SK-N-SH (cell line): Measurements from ENCODE around the gene COL12A1. TPM values are rescaled to one million over a fixed set of nuclear protein-coding genes. Genes with fewer than 3 reads are reported as not detected.

ENCODE experiments used
- CTCF ChIA-PET: fragments of 300-600, 350-600 bp; formaldehyde crosslinking; extraction: SDS; loops from one replicate; lab custom pipeline; 2021; lab: Yijun Ruan, JAX
- POLR2A ChIA-PET: fragments of 350-600 bp; sonication (Branson Sonifier 250); formaldehyde crosslinking; extraction: SDS; loops from one replicate; lab custom pipeline; 2020; ENCODE audit warnings: antibody characterized with exemption, inconsistent platforms; lab: Yijun Ruan, JAX
- DNase-seq: peaks from one replicate; pipeline ENCODE4 v3.0.0; 2012
- H2AFZ ChIP-seq: fragments of 200-600 bp; sonication (generic); 2 replicates; pipeline ENCODE4 v1.8.1; 2016; ENCODE audit warnings: antibody characterized with exemption, mild to moderate bottlenecking, low read depth
- H3F3A ChIP-seq: fragments of 200-600 bp; sonication (generic); replicated peaks from 2 replicates; pipeline ENCODE3; 2016; ENCODE audit warnings: antibody characterized with exemption, mild to moderate bottlenecking; ENCODE audit not compliant: insufficient read depth
- H3K27ac ChIP-seq, 2 experiments: fragments of 200-500 bp in 1 of 2; fragments of 200-600 bp in 1 of 2; sonication (Bioruptor generic) in 1 of 2; sonication (generic), shearing (Covaris generic) in 1 of 2; 2 replicates each; pipeline versions ENCODE4 v1.5.1 to v1.6.1; 2014 to 2016; ENCODE audit warnings: low read depth in 2 of 2, inconsistent platforms in 1 of 2, low read length in 1 of 2, mild to moderate bottlenecking in 1 of 2, mixed read lengths in 1 of 2
- H3K27me3 ChIP-seq: fragments of 200-600 bp; sonication (generic), shearing (Covaris generic); 2 replicates; pipeline ENCODE4 v1.6.1; 2016; ENCODE audit warnings: mixed run types; ENCODE audit not compliant: insufficient read depth
- H3K36me3 ChIP-seq, 2 experiments: fragments of 200-500 bp in 1 of 2; fragments of 200-600 bp in 1 of 2; sonication (Bioruptor generic) in 1 of 2; sonication (generic) in 1 of 2; replicated peaks in 1 of 2; 2 replicates each; pipeline versions ENCODE3 to v1.5.1; 2014 to 2016; ENCODE audit warnings: low read length in 1 of 2, mild to moderate bottlenecking in 1 of 2; ENCODE audit not compliant: insufficient read depth in 2 of 2, control insufficient read depth in 1 of 2
- H3K4me1 ChIP-seq, 2 experiments: fragments of 200-500 bp in 1 of 2; fragments of 200-600 bp in 1 of 2; sonication (Bioruptor generic) in 1 of 2; sonication (generic), shearing (Covaris generic) in 1 of 2; 2 replicates each; pipeline versions ENCODE4 v1.5.1 to v1.6.1; 2014 to 2016; ENCODE audit warnings: low read depth in 1 of 2, low read length in 1 of 2, mixed run types in 1 of 2; ENCODE audit not compliant: insufficient read depth in 2 of 2, control insufficient read depth in 1 of 2
- H3K4me2 ChIP-seq: fragments of 200-600 bp; sonication (generic), shearing (Covaris generic); 2 replicates; pipeline ENCODE4 v1.6.1; 2017; ENCODE audit warnings: mixed run types
- H3K4me3 ChIP-seq, 2 experiments: fragments of 200-500 bp in 1 of 2; fragments of 200-600 bp in 1 of 2; sonication (Bioruptor generic) in 1 of 2; sonication (generic), shearing (Covaris generic) in 1 of 2; 2 replicates each; pipeline versions ENCODE4 v1.5.1 to v1.8.1; 2014 to 2016; ENCODE audit warnings: low read depth in 2 of 2, inconsistent platforms in 1 of 2, low read length in 1 of 2, mild to moderate bottlenecking in 1 of 2, mixed read lengths in 1 of 2, moderate library complexity in 1 of 2
- H3K79me2 ChIP-seq: fragments of 200-600 bp; sonication (generic); 2 replicates; pipeline ENCODE4 v1.8.1; 2017; ENCODE audit warnings: mild to moderate bottlenecking; ENCODE audit not compliant: insufficient read depth
- H3K9ac ChIP-seq: fragments of 200-600 bp; sonication (generic); 2 replicates; pipeline ENCODE4 v1.6.1; 2017; ENCODE audit warnings: mixed run types
- H3K9me2 ChIP-seq: fragments of 200-600 bp; sonication (generic); 2 replicates; pipeline ENCODE4 v1.6.1; 2017; ENCODE audit warnings: mixed run types
- H3K9me3 ChIP-seq: fragments of 200-600 bp; sonication (generic); 2 replicates; pipeline ENCODE4 v1.6.1; 2017; ENCODE audit warnings: mixed run types, mild to moderate bottlenecking, moderate library complexity
- H4K20me1 ChIP-seq: fragments of 200-600 bp; sonication (generic); 2 replicates; pipeline ENCODE4 v1.6.1; 2017; ENCODE audit warnings: mild to moderate bottlenecking, mixed run types; ENCODE audit not compliant: insufficient read depth
- CTCF ChIP-seq: fragments of 200-600 bp; sonication (generic); IDR thresholded peaks from 2 replicates; pipeline ENCODE4 v1.6.1; 2017; ENCODE audit warnings: antibody characterized with exemption, mild to moderate bottlenecking, moderate library complexity
- ELF1 ChIP-seq: IDR thresholded peaks from 2 replicates; pipeline ENCODE4 v1.4.0; 2012
- EP300 ChIP-seq, 2 experiments: IDR thresholded peaks; 2 replicates each; pipeline versions ENCODE4 v1.4.0 to v1.6.1; 2012; ENCODE audit warnings: borderline replicate concordance in 1 of 2, low read depth in 1 of 2, low read length in 1 of 2
- EZH2phosphoT487 ChIP-seq: fragments of 200-600 bp; sonication (generic); IDR thresholded peaks from 2 replicates; pipeline ENCODE4 v1.6.1; 2017; ENCODE audit warnings: low read depth, mixed run types, mild to moderate bottlenecking, antibody characterized with exemption, moderate library complexity, borderline replicate concordance
- JUND ChIP-seq: IDR thresholded peaks from 2 replicates; pipeline ENCODE4 v1.4.0; 2012
- MEF2A ChIP-seq: IDR thresholded peaks from 2 replicates; pipeline ENCODE4 v1.4.0; 2012; ENCODE audit warnings: low read depth, borderline replicate concordance
- NFIC ChIP-seq: IDR thresholded peaks from 2 replicates; pipeline ENCODE4 v1.4.0; 2012; ENCODE audit warnings: borderline replicate concordance
- NRF1 ChIP-seq: IDR thresholded peaks from 2 replicates; pipeline ENCODE4 v1.6.1; 2012; ENCODE audit warnings: low read depth, mild to moderate bottlenecking, low read length
- RAD21 ChIP-seq: IDR thresholded peaks from 2 replicates; pipeline ENCODE4 v1.6.1; 2012; ENCODE audit warnings: mild to moderate bottlenecking, low read length
- REST ChIP-seq: IDR thresholded peaks from 2 replicates; pipeline ENCODE4 v1.6.1; 2012; ENCODE audit warnings: mild to moderate bottlenecking, low read depth, low read length, moderate library complexity
- SIN3A ChIP-seq: IDR thresholded peaks from 2 replicates; pipeline ENCODE4 v1.6.1; 2012; ENCODE audit warnings: low read depth, mild to moderate bottlenecking, low read length, moderate library complexity, borderline replicate concordance
- SMC3 ChIP-seq: IDR thresholded peaks from 2 replicates; pipeline ENCODE4 v1.6.1; 2012; ENCODE audit warnings: low read depth, low read length, improper control_type of control experiment
- TCF12 ChIP-seq: IDR thresholded peaks from 2 replicates; pipeline ENCODE4 v1.4.0; 2012
- YY1 ChIP-seq: IDR thresholded peaks from 2 replicates; pipeline ENCODE4 v1.4.0; 2012; ENCODE audit warnings: low read depth, mild to moderate bottlenecking
- WGBS: methylation state at CpG from one replicate; pipeline ENCODE4 v1.1.6; 2017; ENCODE audit warnings: low lambda C conversion rate; 5-methylcytosine and 5-hydroxymethylcytosine counted together
- polyA plus RNA-seq, 3 experiments: library from polyadenylated mRNA; depleted of rRNA; stranded (reverse); fragments of >200 nt; gene quantifications; 2 replicates each; pipeline ENCODE4 v1.2.3, GENCODE V29; 2012
- TF ChIP-seq, protein P1 (sequence below): fragments of 150-350 bp; IDR thresholded peaks from 2 replicates; pipeline ENCODE4 v1.6.1; 2016; ENCODE audit warnings: mild to moderate bottlenecking, low read depth, low read length

The COL12A1 gene
- polyA plus RNA-seq, 1 of the 3 experiments (the other 2 are of a cell fraction) = 0.03 TPM

- Histone ChIP-seq H3K27ac (no peak overlapping the region), H2AFZ (peak overlapping the region; percentile 30; the same call in 1 of the 2 replicates), H3K36me3 (no peaks in the 10 kb centered on the region), H3K9ac (no peak overlapping the region), H3K9me2 (no peaks in the 10 kb centered on the region), H3K4me2 (peak overlapping the region; percentile 73), H3K4me3 (peak overlapping the region in 1 of 2 experiments; percentile 58; a peak in 3 of 4 replicates), H3K79me2 (no peaks in the 10 kb centered on the region), H3K4me1 (peaks cover 4% of the 10 kb centered on the region in 2 experiments; a peak in 1 of 4 replicates), H4K20me1 (no peaks in the 10 kb centered on the region), H3K27me3 (peaks cover 79% of the 10 kb centered on the region), H3F3A (peaks cover 3% of the 10 kb centered on the region), H3K9me3 (no peaks in the 10 kb centered on the region)
- ChIA-PET POLR2A (no interaction called here), CTCF (interaction anchor here (0.5 to 9.0 kb wide), 12 partner anchors 13 to 1529 kb away, joined by 3 to 95 read pairs (median 4); no protein-coding TSS in a partner anchor)
- 5% methylated on average over 36 of the region's 47 CpGs for WGBS
- DNase-seq = peak; percentile 24
- TF ChIP-seq MEF2A (no peak), NRF1 (no peak), ELF1 (no peak), EP300 (IDR thresholded peaks at IDR 0.05; ENCODE audit: borderline replicate concordance in 1 of 2, low read depth in 1 of 2, low read length in 1 of 2) (no peak), YY1 (no peak), CTCF (no peak)
- TF ChIP-seq, protein P1, sequence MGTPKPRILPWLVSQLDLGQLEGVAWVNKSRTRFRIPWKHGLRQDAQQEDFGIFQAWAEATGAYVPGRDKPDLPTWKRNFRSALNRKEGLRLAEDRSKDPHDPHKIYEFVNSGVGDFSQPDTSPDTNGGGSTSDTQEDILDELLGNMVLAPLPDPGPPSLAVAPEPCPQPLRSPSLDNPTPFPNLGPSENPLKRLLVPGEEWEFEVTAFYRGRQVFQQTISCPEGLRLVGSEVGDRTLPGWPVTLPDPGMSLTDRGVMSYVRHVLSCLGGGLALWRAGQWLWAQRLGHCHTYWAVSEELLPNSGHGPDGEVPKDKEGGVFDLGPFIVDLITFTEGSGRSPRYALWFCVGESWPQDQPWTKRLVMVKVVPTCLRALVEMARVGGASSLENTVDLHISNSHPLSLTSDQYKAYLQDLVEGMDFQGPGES = no peak
Observed at GRCh38 chr6:75204959-75205775, 686 bp downstream of the COL12A1 start.

- no peaks in the 10 kb centered on the region for H3K36me3 ChIP-seq
- POLR2A ChIA-PET = no interaction called here
- peak; percentile 74 for DNase-seq
- H3K27ac ChIP-seq = no peak overlapping the region
- no peak overlapping the region for H3K9ac ChIP-seq
- CTCF ChIA-PET = interaction anchor here (0.8 to 9.0 kb wide), 18 partner anchors 13 to 1529 kb away, joined by 3 to 95 read pairs (median 3); partner anchors contain the start of gene COX7A2
- 3% methylated on average over 35 of the region's 35 CpGs for WGBS
- no peaks in the 10 kb centered on the region for H3K9me3 ChIP-seq
- H3K27me3 ChIP-seq = peaks cover 76% of the 10 kb centered on the region
- no peaks in the 10 kb centered on the region for H3K9me2 ChIP-seq
- no peaks in the 10 kb centered on the region for H4K20me1 ChIP-seq
- H3K4me3 ChIP-seq = peak overlapping the region in 1 of 2 experiments; percentile 16; a peak in 2 of 4 replicates
- H3K4me1 ChIP-seq = peaks cover 4% of the 10 kb centered on the region in 2 experiments; a peak in 1 of 4 replicates
- peak overlapping the region; percentile 73 for H3K4me2 ChIP-seq
- H3K79me2 ChIP-seq = no peaks in the 10 kb centered on the region
- no peak overlapping the region for H2AFZ ChIP-seq
- H3F3A ChIP-seq = peaks cover 3% of the 10 kb centered on the region
- TF ChIP-seq JUND = no peak
- peak; percentile 61 for TF ChIP-seq SMC3
- TF ChIP-seq TCF12 = no peak
- no peak for TF ChIP-seq EZH2phosphoT487
- TF ChIP-seq REST = no peak
- TF ChIP-seq RAD21 = peak; percentile 81
- TF ChIP-seq EP300 (IDR thresholded peaks at IDR 0.05; ENCODE audit: borderline replicate concordance in 1 of 2, low read depth in 1 of 2, low read length in 1 of 2) = no peak
- no peak for TF ChIP-seq SIN3A
- TF ChIP-seq ELF1 = no peak
- no peak for TF ChIP-seq NFIC
- TF ChIP-seq CTCF = peak; percentile 79
Observed at GRCh38 chr6:75204217-75204958, 1.5 kb downstream of the COL12A1 start.
